LNCaP clone FGC (cell line): ENCODE results near the gene DDR2.

Source experiments
- DNase-seq: peaks from one replicate; pipeline ENCODE4 v3.0.0-alpha.2; 2011; ENCODE audit warnings: low read depth
- H3K4me3 ChIP-seq: 2 replicates; pipeline ENCODE4 v1.5.1; 2011; ENCODE audit warnings: mild to moderate bottlenecking, low read depth, low read length, control low read depth
- TF ChIP-seq, protein P1 (sequence below): IDR thresholded peaks from 2 replicates; pipeline ENCODE4 v1.5.1; 2012; ENCODE audit warnings: mild to moderate bottlenecking; ENCODE audit not compliant: control insufficient read depth, insufficient read depth; ENCODE audit errors: extremely low read depth

The DDR2 gene

DNA sequence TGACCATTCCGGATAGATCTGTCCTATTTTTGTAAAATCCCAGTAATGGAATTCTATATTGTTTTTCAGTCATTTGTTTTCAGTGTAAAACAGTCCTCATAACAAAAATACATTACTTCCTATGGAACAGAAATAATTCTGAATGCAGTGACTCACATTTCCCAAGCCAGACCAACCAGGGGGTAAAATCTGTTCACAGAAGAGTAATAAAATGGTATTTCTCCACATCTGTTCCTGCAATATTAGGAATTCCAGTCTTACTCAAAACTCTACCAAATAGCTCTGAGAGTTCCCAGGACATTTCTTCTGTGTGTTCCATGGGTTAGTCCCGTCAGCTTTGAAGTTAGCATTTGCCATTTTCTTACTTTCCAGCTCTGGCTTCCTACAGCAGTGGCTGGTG, 2.6 kb upstream of the DDR2 start:
- no peak overlapping the region for H3K4me3 ChIP-seq

DNA sequence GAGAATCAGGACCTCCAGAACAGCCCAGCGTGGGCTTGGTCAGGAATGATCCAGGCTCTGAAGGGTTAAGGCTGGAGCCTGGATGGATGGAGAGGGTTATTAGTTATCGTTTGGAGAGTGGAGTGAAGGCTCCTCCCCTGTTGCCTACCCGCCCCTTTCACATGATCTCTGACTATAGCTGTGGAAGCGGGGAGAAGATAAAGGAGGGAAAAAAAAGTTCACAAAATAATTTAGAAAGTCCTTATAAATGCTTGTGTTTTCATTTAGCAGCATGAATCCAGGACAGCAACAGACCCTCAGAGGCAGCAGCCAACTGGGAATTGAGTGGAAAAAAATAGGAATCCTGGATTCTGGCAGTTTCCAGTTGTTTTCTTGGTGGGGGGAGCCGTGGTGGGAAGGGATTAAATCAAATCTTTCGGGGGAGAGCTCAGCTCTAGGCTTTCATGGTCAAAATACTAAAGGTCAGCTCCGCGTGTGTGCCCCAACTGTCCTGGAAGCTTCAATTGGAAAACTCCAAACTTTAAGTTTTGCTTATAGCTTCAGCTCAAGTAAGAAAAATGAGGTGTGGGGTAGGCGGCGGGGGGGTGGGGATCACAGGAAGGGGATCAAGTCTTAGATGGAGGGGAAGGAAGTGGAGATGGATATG, 595 bp upstream of the DDR2 start:
- no peak overlapping the region for H3K4me3 ChIP-seq
- DNase-seq = no peak
- TF ChIP-seq, protein P1, sequence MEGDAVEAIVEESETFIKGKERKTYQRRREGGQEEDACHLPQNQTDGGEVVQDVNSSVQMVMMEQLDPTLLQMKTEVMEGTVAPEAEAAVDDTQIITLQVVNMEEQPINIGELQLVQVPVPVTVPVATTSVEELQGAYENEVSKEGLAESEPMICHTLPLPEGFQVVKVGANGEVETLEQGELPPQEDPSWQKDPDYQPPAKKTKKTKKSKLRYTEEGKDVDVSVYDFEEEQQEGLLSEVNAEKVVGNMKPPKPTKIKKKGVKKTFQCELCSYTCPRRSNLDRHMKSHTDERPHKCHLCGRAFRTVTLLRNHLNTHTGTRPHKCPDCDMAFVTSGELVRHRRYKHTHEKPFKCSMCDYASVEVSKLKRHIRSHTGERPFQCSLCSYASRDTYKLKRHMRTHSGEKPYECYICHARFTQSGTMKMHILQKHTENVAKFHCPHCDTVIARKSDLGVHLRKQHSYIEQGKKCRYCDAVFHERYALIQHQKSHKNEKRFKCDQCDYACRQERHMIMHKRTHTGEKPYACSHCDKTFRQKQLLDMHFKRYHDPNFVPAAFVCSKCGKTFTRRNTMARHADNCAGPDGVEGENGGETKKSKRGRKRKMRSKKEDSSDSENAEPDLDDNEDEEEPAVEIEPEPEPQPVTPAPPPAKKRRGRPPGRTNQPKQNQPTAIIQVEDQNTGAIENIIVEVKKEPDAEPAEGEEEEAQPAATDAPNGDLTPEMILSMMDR = no peak

More for the DNA sequence above, 2.6 kb upstream of the DDR2 start:
- TF ChIP-seq, protein P1 = no peak
- DNase-seq = no peak

DNA sequence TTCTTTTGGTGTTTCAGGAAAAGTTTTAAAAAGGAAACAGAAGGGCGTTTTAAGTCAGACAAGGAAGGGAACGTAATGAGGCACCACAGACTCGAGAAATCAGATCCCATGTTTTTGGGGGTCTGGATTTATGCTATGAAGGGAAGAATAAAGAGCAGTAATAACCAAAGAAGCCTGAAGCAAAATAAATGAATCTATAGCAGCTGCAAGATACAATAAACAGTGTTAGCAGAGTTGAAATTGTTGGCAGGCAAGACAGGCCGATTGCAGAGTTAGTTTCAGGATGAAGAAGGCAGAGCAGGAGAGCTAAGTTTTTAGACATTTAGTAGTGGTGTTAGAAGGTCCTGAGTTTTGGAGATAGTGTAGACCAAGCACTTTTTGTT, 425 bp downstream of the DDR2 start:
- H3K4me3 ChIP-seq = no peak overlapping the region
- TF ChIP-seq, protein P1 = no peak
- DNase-seq = no peak

DNA sequence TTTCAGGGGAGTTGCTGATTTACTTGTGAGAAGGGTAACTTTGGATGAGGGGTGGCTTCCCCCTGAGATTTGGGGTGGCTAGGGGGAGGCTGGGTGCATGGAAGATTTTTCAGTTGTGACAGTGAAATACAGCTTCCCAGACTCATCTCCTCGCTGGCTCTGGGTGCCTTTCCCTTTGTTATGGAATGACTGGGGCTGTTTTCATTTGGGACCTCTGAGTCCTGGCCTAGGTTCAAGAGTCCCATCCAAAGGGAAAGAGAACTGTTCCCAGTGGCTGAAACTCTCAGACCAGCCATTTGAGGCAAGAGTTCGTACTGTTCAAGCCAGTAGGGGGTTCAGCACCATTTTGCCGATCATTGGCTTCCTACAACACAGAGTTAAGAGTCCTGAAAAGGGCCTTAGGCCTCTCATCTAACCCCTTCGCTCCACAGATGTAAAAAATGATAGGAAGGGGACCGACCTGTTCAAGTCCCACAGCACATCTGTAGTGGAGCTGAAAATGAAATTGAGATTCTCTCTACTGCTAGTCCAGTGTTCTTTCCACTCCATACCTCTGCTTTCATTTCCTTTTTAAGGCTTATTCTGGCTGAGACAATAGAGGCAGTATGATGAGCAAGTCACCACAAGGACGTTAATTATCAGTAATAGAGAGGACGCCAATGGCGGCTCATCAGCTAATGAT, 958 bp downstream of the DDR2 start:
- no peak for DNase-seq
- TF ChIP-seq, protein P1 = no peak

DNA sequence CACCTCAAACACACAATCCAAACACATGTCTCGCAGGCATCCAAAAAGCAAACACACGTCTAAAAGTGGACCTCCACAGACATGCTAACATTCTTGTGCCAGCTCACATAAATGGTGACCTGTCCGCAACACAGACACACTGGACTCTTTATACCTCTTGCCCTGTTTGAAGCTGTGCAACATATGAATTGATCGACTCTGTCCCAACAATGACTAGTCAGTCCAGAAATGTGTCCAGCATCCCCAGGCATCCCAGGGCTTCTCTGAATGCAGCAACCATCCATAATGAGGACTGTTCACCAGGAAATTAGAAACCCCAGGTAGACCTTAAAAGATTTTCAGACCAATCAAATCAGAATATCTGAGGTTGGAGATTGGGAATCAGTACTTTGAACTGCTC, 3.2 kb downstream of the DDR2 start:
- no peak for DNase-seq
- TF ChIP-seq, protein P1 = no peak
- H3K4me3 ChIP-seq = no peak overlapping the region

More for the DNA sequence above, 958 bp downstream of the DDR2 start:
- no peak overlapping the region for H3K4me3 ChIP-seq

DNA sequence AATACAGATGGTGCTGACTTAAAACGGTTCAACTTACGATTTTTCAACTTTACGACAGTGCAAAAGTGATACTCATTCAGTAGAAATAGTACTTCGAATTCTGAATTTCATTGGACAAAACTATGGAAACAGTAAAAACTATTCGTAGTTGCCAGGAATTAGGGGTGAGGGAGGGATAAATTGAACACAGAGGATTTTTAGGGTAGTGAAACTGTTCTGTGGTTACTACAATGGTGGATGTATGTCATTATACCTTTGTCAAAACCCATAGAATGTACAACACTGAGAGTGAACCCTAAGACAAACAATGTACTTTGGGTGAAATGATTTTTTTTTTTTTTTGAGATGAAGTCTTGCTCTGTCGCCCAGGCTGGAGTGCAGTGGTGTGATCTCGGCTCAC, 7.5 kb downstream of the DDR2 start:
- H3K4me3 ChIP-seq = no peak overlapping the region
- no peak for DNase-seq
- TF ChIP-seq, protein P1 = no peak
